HUES48 (cell line): ENCODE results near the gene AARSD1.
"Not testable (repeated sequence)": the region's sequence is repeated elsewhere in the genome, so short reads cannot be mapped to it uniquely, and the experiment has no call there.

Experiments
- H3K27ac ChIP-seq: one replicate; pipeline ENCODE4 v1.7.0; 2013; ENCODE audit warnings: low read depth, low read length, inconsistent platforms
- H3K27me3 ChIP-seq: 2 replicates; pipeline ENCODE4 v1.6.1; 2013; ENCODE audit warnings: mild to moderate bottlenecking, low read length; ENCODE audit not compliant: control insufficient read depth, insufficient read depth
- H3K36me3 ChIP-seq: 2 replicates; pipeline ENCODE4 v1.6.1; 2013; ENCODE audit warnings: low read length; ENCODE audit not compliant: control insufficient read depth, insufficient read depth
- H3K4me1 ChIP-seq: 2 replicates; pipeline ENCODE4 v1.6.1; 2013; ENCODE audit warnings: mild to moderate bottlenecking, low read length; ENCODE audit not compliant: control insufficient read depth, insufficient read depth
- H3K4me3 ChIP-seq: 2 replicates; pipeline ENCODE4 v1.5.1; 2013; ENCODE audit warnings: mild to moderate bottlenecking, low read depth, low read length
- H3K9ac ChIP-seq: 2 replicates; pipeline ENCODE4 v1.6.1; 2013; ENCODE audit warnings: mild to moderate bottlenecking, low read depth, low read length, moderate library complexity
- H3K9me3 ChIP-seq: 2 replicates; pipeline ENCODE4 v1.6.1; 2013; ENCODE audit warnings: low read length; ENCODE audit not compliant: control insufficient read depth, insufficient read depth

AARSD1 gene

GRCh38 chr17:42997984-42998938 is 34.0 kb upstream of the AARSD1 start, which contains the start of gene RPL27:
Gene RPL27, plus strand, starts transcription at chr17:42998419. Its CDS starts 332 bp downstream, at chr17:42998751.
- H3K9me3 ChIP-seq, result no peaks in the 10 kb centered on the region
- H3K27ac ChIP-seq, result peak within 1 kb of the TSS; percentile 98
- peak within 1 kb of the TSS; percentile 99 for H3K4me3 ChIP-seq
- peak within 1 kb of the TSS; percentile 97 for H3K9ac ChIP-seq
- H3K36me3 ChIP-seq, result peaks cover 44% of the 10 kb centered on the region
- peaks cover 12% of the 10 kb centered on the region; the same call in 1 of the 2 replicates for H3K4me1 ChIP-seq
- H3K27me3 ChIP-seq, result no peaks in the 10 kb centered on the region

GRCh38 chr17:42997390-42997983 is 33.2 kb upstream of the AARSD1 start:
- peaks cover 44% of the 10 kb centered on the region for H3K36me3 ChIP-seq
- H3K4me1 ChIP-seq, result peaks cover 12% of the 10 kb centered on the region; the same call in 1 of the 2 replicates
- no peaks in the 10 kb centered on the region for H3K9me3 ChIP-seq
- peak overlapping the region; percentile 98 for H3K27ac ChIP-seq
- H3K9ac ChIP-seq, result no peak overlapping the region
- H3K27me3 ChIP-seq, result no peaks in the 10 kb centered on the region
- peak overlapping the region; percentile 99 for H3K4me3 ChIP-seq

GRCh38 chr17:42993913-42994312 is 29.7 kb upstream of the AARSD1 start:
- not testable (repeated sequence) for H3K4me3 ChIP-seq, H3K27ac ChIP-seq, H3K9me3 ChIP-seq, H3K27me3 ChIP-seq, H3K9ac ChIP-seq, H3K4me1 ChIP-seq
- peaks cover 42% of the 10 kb centered on the region for H3K36me3 ChIP-seq

GRCh38 chr17:42992872-42993271 is 28.6 kb upstream of the AARSD1 start:
- H3K9ac ChIP-seq, result no peak overlapping the region
- no peaks in the 10 kb centered on the region for H3K9me3 ChIP-seq
- peaks cover 6% of the 10 kb centered on the region; the same call in 1 of the 2 replicates for H3K4me1 ChIP-seq
- H3K27ac ChIP-seq, result no peak overlapping the region
- H3K36me3 ChIP-seq, result peaks cover 52% of the 10 kb centered on the region
- H3K27me3 ChIP-seq, result no peaks in the 10 kb centered on the region
- no peak overlapping the region for H3K4me3 ChIP-seq

- Histone ChIP-seq H3K9me3 (no peaks in the 10 kb centered on the region), H3K27ac (no peak overlapping the region), H3K36me3 (peaks cover 65% of the 10 kb centered on the region), H3K27me3 (no peaks in the 10 kb centered on the region), H3K4me1 (no peaks in the 10 kb centered on the region), H3K9ac (no peak overlapping the region), H3K4me3 (no peak overlapping the region)
Observed at GRCh38 chr17:42991471-42991870, 27.2 kb upstream of the AARSD1 start.

GRCh38 chr17:42989726-42990652 is 25.7 kb upstream of the AARSD1 start:
- Histone ChIP-seq H3K27me3 (no peaks in the 10 kb centered on the region), H3K4me3 (no peak overlapping the region), H3K4me1 (no peaks in the 10 kb centered on the region), H3K27ac (no peak overlapping the region), H3K36me3 (peaks cover 67% of the 10 kb centered on the region), H3K9me3 (no peaks in the 10 kb centered on the region), H3K9ac (no peak overlapping the region)

GRCh38 chr17:42989141-42989540 is 24.9 kb upstream of the AARSD1 start:
- H3K9ac ChIP-seq, result no peak overlapping the region
- H3K27ac ChIP-seq, result no peak overlapping the region
- no peaks in the 10 kb centered on the region for H3K27me3 ChIP-seq
- no peaks in the 10 kb centered on the region for H3K9me3 ChIP-seq
- peaks cover 70% of the 10 kb centered on the region for H3K36me3 ChIP-seq
- no peaks in the 10 kb centered on the region for H3K4me1 ChIP-seq
- no peak overlapping the region for H3K4me3 ChIP-seq

GRCh38 chr17:42985225-42985624 is 21.0 kb upstream of the AARSD1 start:
- no peak overlapping the region for H3K4me3 ChIP-seq
- 0 out of 2 replicates have a peak, but pooled peaks cover 7% of the 10 kb centered on the region for H3K4me1 ChIP-seq
- no peaks in the 10 kb centered on the region for H3K27me3 ChIP-seq
- H3K36me3 ChIP-seq, result peaks cover 46% of the 10 kb centered on the region
- no peak overlapping the region for H3K9ac ChIP-seq
- no peak overlapping the region for H3K27ac ChIP-seq
- H3K9me3 ChIP-seq, result no peaks in the 10 kb centered on the region

GRCh38 chr17:42982266-42982665 is 18.0 kb upstream of the AARSD1 start:
- Histone ChIP-seq H3K4me1 (0 out of 2 replicates have a peak, but pooled peaks cover 7% of the 10 kb centered on the region), H3K9ac (no peak overlapping the region), H3K27ac (no peak overlapping the region), H3K36me3 (peaks cover 17% of the 10 kb centered on the region), H3K27me3 (no peaks in the 10 kb centered on the region), H3K4me3 (no peak overlapping the region), H3K9me3 (no peaks in the 10 kb centered on the region)

GRCh38 chr17:42980766-42981397 is 16.6 kb upstream of the AARSD1 start:
- Histone ChIP-seq H3K4me3 (peak overlapping the region; percentile 77), H3K4me1 (0 out of 2 replicates have a peak, but pooled peaks cover 7% of the 10 kb centered on the region), H3K9me3 (no peaks in the 10 kb centered on the region), H3K27ac (peak overlapping the region; percentile 94), H3K9ac (peak overlapping the region; percentile 77), H3K36me3 (peaks cover 10% of the 10 kb centered on the region; the same call in 1 of the 2 replicates), H3K27me3 (no peaks in the 10 kb centered on the region)
